ENCODE results near the gene SPIRE1.

SPIRE1 gene

GRCh38 chr18:12599543-12599942 is 58.4 kb downstream of the SPIRE1 start:
- Histone ChIP-seq H3K79me2 (ENCODE audit: insufficient read depth, low read length) (no peaks in the 10 kb centered on the region), H4K20me1 (ENCODE audit: insufficient read depth, low read length) (no peaks in the 10 kb centered on the region), H3K27me3 (ENCODE audit: insufficient read depth, low read length, poor library complexity) (no peaks in the 10 kb centered on the region), H3K9me3 (ENCODE audit: insufficient read depth, low read length, severe bottlenecking) (no peaks in the 10 kb centered on the region), H3K36me3 (ENCODE audit: insufficient read depth, low read length) (no peaks in the 10 kb centered on the region), H2AFZ (ENCODE audit: low read depth, low read length) (no peak overlapping the region), H3K4me1 (ENCODE audit: insufficient read depth, low read length) (no peaks in the 10 kb centered on the region), H3K9ac (ENCODE audit: low read depth, low read length) (no peak overlapping the region), H3K27ac (ENCODE audit: low read length) (no peak overlapping the region), H3K4me3 (ENCODE audit: low read depth in 1 of 2, low read length in 2 of 2) (no peak overlapping the region), H3K4me2 (ENCODE audit: insufficient read depth, low read length) (no peak overlapping the region)
- ATAC-seq (ENCODE audit: insufficient read depth, low read depth) = no peak
- no peak for DNase-seq
- TF ChIP-seq EZH2 (IDR thresholded peaks at IDR 0.05; ENCODE audit: borderline replicate concordance, low read depth, low read length, severe bottlenecking) = no peak
- TF ChIP-seq CTCF (IDR thresholded peaks at IDR 0.05; ENCODE audit: borderline replicate concordance, extremely low read depth, low read length, poor library complexity, severe bottlenecking) = no peak

GRCh38 chr18:12598181-12598930 is 59.6 kb downstream of the SPIRE1 start:
- Histone ChIP-seq H3K4me2 (ENCODE audit: insufficient read depth, low read length) (no peak overlapping the region), H3K9ac (ENCODE audit: low read depth, low read length) (no peak overlapping the region), H3K4me3 (ENCODE audit: low read depth in 1 of 2, low read length in 2 of 2) (no peak overlapping the region), H3K4me1 (ENCODE audit: insufficient read depth, low read length) (no peaks in the 10 kb centered on the region), H4K20me1 (ENCODE audit: insufficient read depth, low read length) (no peaks in the 10 kb centered on the region), H2AFZ (ENCODE audit: low read depth, low read length) (no peak overlapping the region), H3K79me2 (ENCODE audit: insufficient read depth, low read length) (no peaks in the 10 kb centered on the region), H3K27me3 (ENCODE audit: insufficient read depth, low read length, poor library complexity) (no peaks in the 10 kb centered on the region), H3K9me3 (ENCODE audit: insufficient read depth, low read length, severe bottlenecking) (no peaks in the 10 kb centered on the region), H3K36me3 (ENCODE audit: insufficient read depth, low read length) (no peaks in the 10 kb centered on the region), H3K27ac (ENCODE audit: low read length) (no peak overlapping the region)
- ATAC-seq (ENCODE audit: insufficient read depth, low read depth) = no peak
- TF ChIP-seq EZH2 (IDR thresholded peaks at IDR 0.05; ENCODE audit: borderline replicate concordance, low read depth, low read length, severe bottlenecking) = no peak
- no peak for TF ChIP-seq CTCF (IDR thresholded peaks at IDR 0.05; ENCODE audit: borderline replicate concordance, extremely low read depth, low read length, poor library complexity, severe bottlenecking)
- DNase-seq = no peak

- Histone ChIP-seq H2AFZ (ENCODE audit: low read depth, low read length) (no peak overlapping the region), H4K20me1 (ENCODE audit: insufficient read depth, low read length) (no peaks in the 10 kb centered on the region), H3K9me3 (ENCODE audit: insufficient read depth, low read length, severe bottlenecking) (no peaks in the 10 kb centered on the region), H3K27me3 (ENCODE audit: insufficient read depth, low read length, poor library complexity) (no peaks in the 10 kb centered on the region), H3K4me2 (ENCODE audit: insufficient read depth, low read length) (no peak overlapping the region), H3K36me3 (ENCODE audit: insufficient read depth, low read length) (no peaks in the 10 kb centered on the region), H3K27ac (ENCODE audit: low read length) (no peak overlapping the region), H3K4me3 (ENCODE audit: low read depth in 1 of 2, low read length in 2 of 2) (no peak overlapping the region), H3K4me1 (ENCODE audit: insufficient read depth, low read length) (no peaks in the 10 kb centered on the region), H3K79me2 (ENCODE audit: insufficient read depth, low read length) (no peaks in the 10 kb centered on the region), H3K9ac (ENCODE audit: low read depth, low read length) (no peak overlapping the region)
- ATAC-seq (ENCODE audit: insufficient read depth, low read depth) = no peak
- no peak for TF ChIP-seq EZH2 (IDR thresholded peaks at IDR 0.05; ENCODE audit: borderline replicate concordance, low read depth, low read length, severe bottlenecking)
- TF ChIP-seq CTCF (IDR thresholded peaks at IDR 0.05; ENCODE audit: borderline replicate concordance, extremely low read depth, low read length, poor library complexity, severe bottlenecking) = no peak
- DNase-seq = no peak
These were observed 60.1 kb downstream of the SPIRE1 start for GRCh38 chr18:12597760-12598159.
